ENCODE data around the gene SRSF10. TPM values are rescaled to one million over a fixed set of nuclear protein-coding genes. Genes with fewer than 3 reads are reported as not detected.

Gene SRSF10
- total and polyA plus RNA-seq, 2 experiments from 2014 or later, result 196 to 275 TPM

DNA sequence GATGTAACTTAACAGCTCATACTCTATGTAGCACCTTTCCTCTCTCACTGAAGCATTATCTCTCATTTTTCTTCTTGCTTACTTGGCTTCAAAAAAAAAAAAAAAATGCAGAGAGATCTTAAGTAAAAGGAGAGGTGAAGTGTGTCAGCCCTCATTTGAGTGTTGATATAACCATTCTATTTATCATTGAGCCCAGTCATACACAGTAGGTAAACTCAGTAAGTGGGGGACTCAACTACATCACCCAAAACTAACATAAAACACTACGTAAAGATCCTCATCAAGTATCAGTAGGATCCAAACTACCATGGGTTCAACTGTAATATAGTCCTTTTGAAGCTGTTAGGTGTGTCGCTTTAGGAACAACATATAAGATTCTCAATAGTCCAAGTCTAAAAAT lies 12.3 kb downstream of the SRSF10 start:
- no peak for DNase-seq (ENCODE audit: low spot score)
- H3K36me3 ChIP-seq (ENCODE audit: insufficient read depth), result peaks cover 51% of the 10 kb centered on the region
- peaks cover 53% of the 10 kb centered on the region for H3K79me2 ChIP-seq (replicated peaks; ENCODE audit: insufficient read depth)

More for the DNA sequence above, 12.3 kb downstream of the SRSF10 start:
- H3K4me2 ChIP-seq, result no peak overlapping the region
- no peak for TF ChIP-seq CREB1 (CRISPR knock-in tag; IDR thresholded peaks at IDR 0.05; ENCODE audit: low read depth)
- no peak for TF ChIP-seq STAT1 (IDR thresholded peaks at IDR 0.05; ENCODE audit: unreplicated experiment)
- no peak for TF ChIP-seq ETS1 (IDR thresholded peaks at IDR 0.05)
- TF ChIP-seq POLR2AphosphoS5 (IDR thresholded peaks at IDR 0.05; ENCODE audit: low read depth), result no peak
- TF ChIP-seq, protein P1, sequence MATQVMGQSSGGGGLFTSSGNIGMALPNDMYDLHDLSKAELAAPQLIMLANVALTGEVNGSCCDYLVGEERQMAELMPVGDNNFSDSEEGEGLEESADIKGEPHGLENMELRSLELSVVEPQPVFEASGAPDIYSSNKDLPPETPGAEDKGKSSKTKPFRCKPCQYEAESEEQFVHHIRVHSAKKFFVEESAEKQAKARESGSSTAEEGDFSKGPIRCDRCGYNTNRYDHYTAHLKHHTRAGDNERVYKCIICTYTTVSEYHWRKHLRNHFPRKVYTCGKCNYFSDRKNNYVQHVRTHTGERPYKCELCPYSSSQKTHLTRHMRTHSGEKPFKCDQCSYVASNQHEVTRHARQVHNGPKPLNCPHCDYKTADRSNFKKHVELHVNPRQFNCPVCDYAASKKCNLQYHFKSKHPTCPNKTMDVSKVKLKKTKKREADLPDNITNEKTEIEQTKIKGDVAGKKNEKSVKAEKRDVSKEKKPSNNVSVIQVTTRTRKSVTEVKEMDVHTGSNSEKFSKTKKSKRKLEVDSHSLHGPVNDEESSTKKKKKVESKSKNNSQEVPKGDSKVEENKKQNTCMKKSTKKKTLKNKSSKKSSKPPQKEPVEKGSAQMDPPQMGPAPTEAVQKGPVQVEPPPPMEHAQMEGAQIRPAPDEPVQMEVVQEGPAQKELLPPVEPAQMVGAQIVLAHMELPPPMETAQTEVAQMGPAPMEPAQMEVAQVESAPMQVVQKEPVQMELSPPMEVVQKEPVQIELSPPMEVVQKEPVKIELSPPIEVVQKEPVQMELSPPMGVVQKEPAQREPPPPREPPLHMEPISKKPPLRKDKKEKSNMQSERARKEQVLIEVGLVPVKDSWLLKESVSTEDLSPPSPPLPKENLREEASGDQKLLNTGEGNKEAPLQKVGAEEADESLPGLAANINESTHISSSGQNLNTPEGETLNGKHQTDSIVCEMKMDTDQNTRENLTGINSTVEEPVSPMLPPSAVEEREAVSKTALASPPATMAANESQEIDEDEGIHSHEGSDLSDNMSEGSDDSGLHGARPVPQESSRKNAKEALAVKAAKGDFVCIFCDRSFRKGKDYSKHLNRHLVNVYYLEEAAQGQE (IDR thresholded peaks at IDR 0.05; ENCODE audit: unreplicated experiment), result no peak
- TF ChIP-seq, protein P2, sequence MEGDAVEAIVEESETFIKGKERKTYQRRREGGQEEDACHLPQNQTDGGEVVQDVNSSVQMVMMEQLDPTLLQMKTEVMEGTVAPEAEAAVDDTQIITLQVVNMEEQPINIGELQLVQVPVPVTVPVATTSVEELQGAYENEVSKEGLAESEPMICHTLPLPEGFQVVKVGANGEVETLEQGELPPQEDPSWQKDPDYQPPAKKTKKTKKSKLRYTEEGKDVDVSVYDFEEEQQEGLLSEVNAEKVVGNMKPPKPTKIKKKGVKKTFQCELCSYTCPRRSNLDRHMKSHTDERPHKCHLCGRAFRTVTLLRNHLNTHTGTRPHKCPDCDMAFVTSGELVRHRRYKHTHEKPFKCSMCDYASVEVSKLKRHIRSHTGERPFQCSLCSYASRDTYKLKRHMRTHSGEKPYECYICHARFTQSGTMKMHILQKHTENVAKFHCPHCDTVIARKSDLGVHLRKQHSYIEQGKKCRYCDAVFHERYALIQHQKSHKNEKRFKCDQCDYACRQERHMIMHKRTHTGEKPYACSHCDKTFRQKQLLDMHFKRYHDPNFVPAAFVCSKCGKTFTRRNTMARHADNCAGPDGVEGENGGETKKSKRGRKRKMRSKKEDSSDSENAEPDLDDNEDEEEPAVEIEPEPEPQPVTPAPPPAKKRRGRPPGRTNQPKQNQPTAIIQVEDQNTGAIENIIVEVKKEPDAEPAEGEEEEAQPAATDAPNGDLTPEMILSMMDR (conservative IDR thresholded peaks at IDR 0.05; ENCODE audit: low read depth in 2 of 2), result no peak
- TF ChIP-seq ZNF331 (CRISPR knock-in tag; IDR thresholded peaks at IDR 0.05; ENCODE audit: low read depth), result no peak
- TF ChIP-seq ZNF114 (CRISPR knock-in tag; IDR thresholded peaks at IDR 0.05), result no peak
- no peak for TF ChIP-seq NANOG (IDR thresholded peaks at IDR 0.05; ENCODE audit: borderline replicate concordance)
- no peak for TF ChIP-seq EZH2phosphoT487 (IDR thresholded peaks at IDR 0.05; ENCODE audit: unreplicated experiment)
- no peak for TF ChIP-seq JUNB (IDR thresholded peaks at IDR 0.05; ENCODE audit: unreplicated experiment)
- TF ChIP-seq ZNF462 (CRISPR knock-in tag; IDR thresholded peaks at IDR 0.05), result no peak
- no peak overlapping the region for H3K27ac ChIP-seq (ENCODE audit: low read depth)
- H3K4me3 Mint-ChIP-seq, result no peak overlapping the region
- H2AFZ ChIP-seq, result no peak overlapping the region
- H3K4me3 ChIP-seq, result no peak overlapping the region
- H4K20me1 ChIP-seq (replicated peaks; ENCODE audit: insufficient read depth), result peaks cover 11% of the 10 kb centered on the region
- H3K9me2 ChIP-seq (ENCODE audit: insufficient read depth), result no peaks in the 10 kb centered on the region
- H3K9me3 Mint-ChIP-seq, result no peaks in the 10 kb centered on the region
- peaks cover 9% of the 10 kb centered on the region; the same call in 1 of the 2 replicates for H3F3A ChIP-seq (replicated peaks; ENCODE audit: low read depth)
- no peaks in the 10 kb centered on the region for H3K4me1 ChIP-seq (ENCODE audit: insufficient read depth)
- H3K4me1 Mint-ChIP-seq, result no peaks in the 10 kb centered on the region; the same call in 2 of the 3 replicates
- ATAC-seq, result no peak
- no peaks in the 10 kb centered on the region for H3K27me3 ChIP-seq (ENCODE audit: insufficient read depth)
- peaks cover 63% of the 10 kb centered on the region for H3K36me3 Mint-ChIP-seq (ENCODE audit: low read depth)
- no peak overlapping the region for H3K27ac Mint-ChIP-seq
- no peaks in the 10 kb centered on the region for H3K27me3 Mint-ChIP-seq (ENCODE audit: insufficient read depth, low read depth, poor library complexity)

All from GM23338 (cell line).